GM18873 (cell line): ENCODE results near the gene BTBD3.

ENCODE experiments used
- ATAC-seq: cut with Tn5 transposase; IDR thresholded peaks from one replicate; pipeline ENCODE4 v1.9.1; 2021; ENCODE audit warnings: mild to moderate bottlenecking, moderate library complexity, moderate number of reproducible peaks; ENCODE audit not compliant: unreplicated experiment, low FRiP score

Gene BTBD3

GRCh38 chr20:11965602-11966001 lies 47.9 kb downstream of the BTBD3 start:
- no peak for ATAC-seq

GRCh38 chr20:11966186-11966585 lies 48.5 kb downstream of the BTBD3 start:
- no peak for ATAC-seq

- no peak for ATAC-seq
Observed at GRCh38 chr20:11970243-11970836, 52.6 kb downstream of the BTBD3 start.

- no peak for ATAC-seq
Observed at GRCh38 chr20:11972478-11972877, 54.8 kb downstream of the BTBD3 start.
